ENCODE results near the gene MUC5B. TPM values are rescaled to one million over a fixed set of nuclear protein-coding genes. Genes with fewer than 3 reads are reported as not detected.

MUC5B gene
- total and polyA plus RNA-seq, 2 donors (not counting 1 experiment from before 2014, with no cell fraction given): not detected

DNA sequence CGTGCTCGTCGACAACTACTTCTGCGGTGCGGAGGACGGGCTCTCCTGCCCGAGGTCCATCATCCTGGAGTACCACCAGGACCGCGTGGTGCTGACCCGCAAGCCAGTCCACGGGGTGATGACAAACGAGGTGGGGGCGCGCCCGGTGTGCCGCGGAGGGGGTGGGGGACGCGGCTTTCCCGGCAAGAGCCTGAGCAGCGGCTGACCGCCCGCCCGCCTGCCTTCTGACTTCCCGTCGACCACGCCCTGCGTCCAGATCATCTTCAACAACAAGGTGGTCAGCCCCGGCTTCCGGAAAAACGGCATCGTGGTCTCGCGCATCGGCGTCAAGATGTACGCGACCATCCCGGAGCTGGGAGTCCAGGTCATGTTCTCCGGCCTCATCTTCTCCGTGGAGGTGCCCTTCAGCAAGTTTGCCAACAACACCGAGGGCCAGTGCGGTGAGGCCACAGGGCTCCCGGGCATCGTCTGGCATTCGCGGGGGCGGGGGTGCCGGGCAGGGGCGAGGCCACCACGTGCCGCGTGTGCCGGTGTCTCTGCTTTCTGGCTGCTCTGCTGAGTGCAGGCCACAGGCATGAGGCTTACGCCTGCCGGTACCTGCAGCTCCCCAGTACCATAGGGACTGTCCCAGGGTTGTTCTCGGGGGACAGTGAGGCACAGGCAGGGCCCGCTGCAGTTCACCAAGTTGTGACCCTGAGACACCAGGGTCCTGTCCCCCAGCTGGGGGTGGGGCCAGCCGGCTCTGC, 28.5 kb upstream of the MUC5B start:
- no peaks in the 10 kb centered on the region for H3K4me1 ChIP-seq (ENCODE audit: control insufficient read depth, extremely low read depth, insufficient read depth, low read length)
- no peak overlapping the region for H3K9ac ChIP-seq (ENCODE audit: insufficient read depth, low read length)
- H3K36me3 ChIP-seq (ENCODE audit: control insufficient read depth, insufficient read depth, low read length): no peaks in the 10 kb centered on the region
- no peak overlapping the region for H2AFZ ChIP-seq (ENCODE audit: low read length)
- H3K27ac ChIP-seq (ENCODE audit: insufficient read depth, low read length): no peak overlapping the region
- no peak for DNase-seq (ENCODE audit: low read depth in 2 of 2)
- no peaks in the 10 kb centered on the region for H4K20me1 ChIP-seq (ENCODE audit: control insufficient read depth, extremely low read depth, insufficient read depth, low read length)
- H3K79me2 ChIP-seq (ENCODE audit: control insufficient read depth, insufficient read depth, low read length): no peaks in the 10 kb centered on the region
- TF ChIP-seq EZH2 (IDR thresholded peaks at IDR 0.05; ENCODE audit: low read length, missing control alignments): no peak
- TF ChIP-seq, protein P1, sequence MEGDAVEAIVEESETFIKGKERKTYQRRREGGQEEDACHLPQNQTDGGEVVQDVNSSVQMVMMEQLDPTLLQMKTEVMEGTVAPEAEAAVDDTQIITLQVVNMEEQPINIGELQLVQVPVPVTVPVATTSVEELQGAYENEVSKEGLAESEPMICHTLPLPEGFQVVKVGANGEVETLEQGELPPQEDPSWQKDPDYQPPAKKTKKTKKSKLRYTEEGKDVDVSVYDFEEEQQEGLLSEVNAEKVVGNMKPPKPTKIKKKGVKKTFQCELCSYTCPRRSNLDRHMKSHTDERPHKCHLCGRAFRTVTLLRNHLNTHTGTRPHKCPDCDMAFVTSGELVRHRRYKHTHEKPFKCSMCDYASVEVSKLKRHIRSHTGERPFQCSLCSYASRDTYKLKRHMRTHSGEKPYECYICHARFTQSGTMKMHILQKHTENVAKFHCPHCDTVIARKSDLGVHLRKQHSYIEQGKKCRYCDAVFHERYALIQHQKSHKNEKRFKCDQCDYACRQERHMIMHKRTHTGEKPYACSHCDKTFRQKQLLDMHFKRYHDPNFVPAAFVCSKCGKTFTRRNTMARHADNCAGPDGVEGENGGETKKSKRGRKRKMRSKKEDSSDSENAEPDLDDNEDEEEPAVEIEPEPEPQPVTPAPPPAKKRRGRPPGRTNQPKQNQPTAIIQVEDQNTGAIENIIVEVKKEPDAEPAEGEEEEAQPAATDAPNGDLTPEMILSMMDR (conservative IDR thresholded peaks at IDR 0.05 in 1 of 2, IDR thresholded peaks at IDR 0.05 in 1 of 2; ENCODE audit: low read depth in 1 of 2, low read length in 2 of 2): no peak
- H3K4me3 ChIP-seq (replicated peaks in 1 of 4; ENCODE audit: control extremely low read depth in 1 of 4, insufficient read depth in 1 of 4, low read depth in 3 of 4, low read length in 4 of 4): no peak overlapping the region
- H3K9me3 ChIP-seq (ENCODE audit: control insufficient read depth, insufficient read depth, low read depth, low read length): no peaks in the 10 kb centered on the region
- H3K4me2 ChIP-seq (ENCODE audit: extremely low read depth, insufficient read depth, low read length): no peak overlapping the region
- no peaks in the 10 kb centered on the region for H3K27me3 ChIP-seq (ENCODE audit: control insufficient read depth, insufficient read depth, low read length)

DNA sequence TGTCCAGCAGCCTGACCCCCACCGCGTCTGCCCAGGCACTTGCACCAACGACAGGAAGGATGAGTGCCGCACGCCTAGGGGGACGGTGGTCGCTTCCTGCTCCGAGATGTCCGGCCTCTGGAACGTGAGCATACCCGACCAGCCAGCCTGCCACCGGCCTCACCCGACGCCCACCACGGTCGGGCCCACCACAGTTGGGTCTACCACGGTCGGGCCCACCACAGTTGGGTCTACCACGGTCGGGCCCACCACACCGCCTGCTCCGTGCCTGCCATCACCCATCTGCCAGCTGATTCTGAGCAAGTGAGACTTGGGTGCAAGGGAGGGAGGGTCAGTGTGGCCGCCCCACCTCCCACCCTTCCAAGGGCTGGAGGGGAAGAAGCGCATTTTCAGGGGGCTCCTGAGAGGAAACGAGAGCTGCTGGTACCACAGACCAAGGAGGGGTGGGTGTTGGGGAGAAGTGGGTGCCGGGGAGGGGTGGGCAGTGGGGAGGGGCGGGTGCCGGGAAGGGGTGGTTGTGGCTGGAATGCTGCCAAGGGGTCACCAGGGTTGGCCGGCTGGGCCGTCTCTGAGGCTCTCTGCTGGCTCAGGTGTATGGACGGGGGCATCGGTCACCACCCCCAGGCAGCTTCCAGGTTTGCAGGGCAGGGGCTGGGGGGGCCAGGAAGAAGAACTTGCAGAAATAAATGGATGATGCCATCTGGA, 27.7 kb upstream of the MUC5B start:
- no peaks in the 10 kb centered on the region for H3K79me2 ChIP-seq (ENCODE audit: control insufficient read depth, insufficient read depth, low read length)
- H3K9me3 ChIP-seq (ENCODE audit: control insufficient read depth, insufficient read depth, low read depth, low read length): no peaks in the 10 kb centered on the region
- H3K4me2 ChIP-seq (ENCODE audit: extremely low read depth, insufficient read depth, low read length): no peak overlapping the region
- no peak overlapping the region for H3K9ac ChIP-seq (ENCODE audit: insufficient read depth, low read length)
- TF ChIP-seq EZH2 (IDR thresholded peaks at IDR 0.05; ENCODE audit: low read length, missing control alignments): no peak
- TF ChIP-seq, protein P1 (conservative IDR thresholded peaks at IDR 0.05 in 1 of 2, IDR thresholded peaks at IDR 0.05 in 1 of 2; ENCODE audit: low read depth in 1 of 2, low read length in 2 of 2): no peak
- no peak overlapping the region for H2AFZ ChIP-seq (ENCODE audit: low read length)
- H3K4me3 ChIP-seq (replicated peaks in 1 of 4; ENCODE audit: control extremely low read depth in 1 of 4, insufficient read depth in 1 of 4, low read depth in 3 of 4, low read length in 4 of 4): no peak overlapping the region
- H3K27me3 ChIP-seq (ENCODE audit: control insufficient read depth, insufficient read depth, low read length): no peaks in the 10 kb centered on the region
- H3K36me3 ChIP-seq (ENCODE audit: control insufficient read depth, insufficient read depth, low read length): no peaks in the 10 kb centered on the region
- H3K4me1 ChIP-seq (ENCODE audit: control insufficient read depth, extremely low read depth, insufficient read depth, low read length): no peaks in the 10 kb centered on the region
- H3K27ac ChIP-seq (ENCODE audit: insufficient read depth, low read length): no peak overlapping the region
- no peaks in the 10 kb centered on the region for H4K20me1 ChIP-seq (ENCODE audit: control insufficient read depth, extremely low read depth, insufficient read depth, low read length)
- no peak for DNase-seq (ENCODE audit: low read depth in 2 of 2)

DNA sequence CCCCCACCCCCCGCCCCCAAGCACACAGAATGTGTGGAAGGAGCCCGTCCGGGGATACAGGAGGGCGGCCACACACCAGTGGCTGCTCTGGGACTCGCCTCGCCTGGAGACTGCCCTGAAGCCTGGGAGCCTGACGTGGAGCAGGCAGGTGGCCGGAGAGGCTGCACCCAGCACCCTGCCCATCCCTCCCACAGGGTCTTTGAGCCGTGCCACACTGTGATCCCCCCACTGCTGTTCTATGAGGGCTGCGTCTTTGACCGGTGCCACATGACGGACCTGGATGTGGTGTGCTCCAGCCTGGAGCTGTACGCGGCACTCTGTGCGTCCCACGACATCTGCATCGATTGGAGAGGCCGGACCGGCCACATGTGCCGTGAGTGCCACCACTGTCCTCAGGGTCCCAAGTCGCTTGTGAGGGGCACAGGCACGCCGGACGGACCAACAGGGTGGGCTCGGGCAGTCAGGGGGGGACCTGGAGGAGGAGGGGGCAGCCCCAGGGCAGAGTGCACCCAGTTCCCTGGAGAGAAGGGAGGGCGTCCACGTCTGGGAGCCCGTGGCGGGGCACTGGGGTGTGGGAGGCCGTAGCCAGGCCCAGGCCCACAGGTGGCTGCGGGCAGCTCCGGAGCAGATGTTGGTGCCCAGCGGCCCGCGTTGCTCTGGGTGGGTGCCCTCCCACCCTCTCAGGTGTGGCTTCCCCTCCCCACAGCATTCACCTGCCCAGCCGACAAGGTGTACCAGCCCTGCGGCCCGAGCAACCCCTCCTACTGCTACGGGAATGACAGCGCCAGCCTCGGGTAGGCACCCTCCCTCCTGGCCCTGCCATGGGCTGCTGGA, 27.0 kb upstream of the MUC5B start:
- H3K27ac ChIP-seq (ENCODE audit: insufficient read depth, low read length): no peak overlapping the region
- H3K9me3 ChIP-seq (ENCODE audit: control insufficient read depth, insufficient read depth, low read depth, low read length): no peaks in the 10 kb centered on the region
- H2AFZ ChIP-seq (ENCODE audit: low read length): no peak overlapping the region
- no peak overlapping the region for H3K4me2 ChIP-seq (ENCODE audit: extremely low read depth, insufficient read depth, low read length)
- TF ChIP-seq EZH2 (IDR thresholded peaks at IDR 0.05; ENCODE audit: low read length, missing control alignments): no peak
- TF ChIP-seq, protein P1 (conservative IDR thresholded peaks at IDR 0.05 in 1 of 2, IDR thresholded peaks at IDR 0.05 in 1 of 2; ENCODE audit: low read depth in 1 of 2, low read length in 2 of 2): no peak
- DNase-seq (ENCODE audit: low read depth in 2 of 2): no peak
- H4K20me1 ChIP-seq (ENCODE audit: control insufficient read depth, extremely low read depth, insufficient read depth, low read length): no peaks in the 10 kb centered on the region
- H3K4me1 ChIP-seq (ENCODE audit: control insufficient read depth, extremely low read depth, insufficient read depth, low read length): no peaks in the 10 kb centered on the region
- no peaks in the 10 kb centered on the region for H3K27me3 ChIP-seq (ENCODE audit: control insufficient read depth, insufficient read depth, low read length)
- no peak overlapping the region for H3K4me3 ChIP-seq (replicated peaks in 1 of 4; ENCODE audit: control extremely low read depth in 1 of 4, insufficient read depth in 1 of 4, low read depth in 3 of 4, low read length in 4 of 4)
- no peaks in the 10 kb centered on the region for H3K79me2 ChIP-seq (ENCODE audit: control insufficient read depth, insufficient read depth, low read length)
- H3K36me3 ChIP-seq (ENCODE audit: control insufficient read depth, insufficient read depth, low read length): no peaks in the 10 kb centered on the region
- H3K9ac ChIP-seq (ENCODE audit: insufficient read depth, low read length): no peak overlapping the region
